Measurements from ENCODE around the gene SLC22A8.
"Not testable (repeated sequence)": the region's sequence is repeated elsewhere in the genome, so short reads cannot be mapped to it uniquely, and the experiment has no call there.

The SLC22A8 gene, protein sequence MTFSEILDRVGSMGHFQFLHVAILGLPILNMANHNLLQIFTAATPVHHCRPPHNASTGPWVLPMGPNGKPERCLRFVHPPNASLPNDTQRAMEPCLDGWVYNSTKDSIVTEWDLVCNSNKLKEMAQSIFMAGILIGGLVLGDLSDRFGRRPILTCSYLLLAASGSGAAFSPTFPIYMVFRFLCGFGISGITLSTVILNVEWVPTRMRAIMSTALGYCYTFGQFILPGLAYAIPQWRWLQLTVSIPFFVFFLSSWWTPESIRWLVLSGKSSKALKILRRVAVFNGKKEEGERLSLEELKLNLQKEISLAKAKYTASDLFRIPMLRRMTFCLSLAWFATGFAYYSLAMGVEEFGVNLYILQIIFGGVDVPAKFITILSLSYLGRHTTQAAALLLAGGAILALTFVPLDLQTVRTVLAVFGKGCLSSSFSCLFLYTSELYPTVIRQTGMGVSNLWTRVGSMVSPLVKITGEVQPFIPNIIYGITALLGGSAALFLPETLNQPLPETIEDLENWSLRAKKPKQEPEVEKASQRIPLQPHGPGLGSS

DNA sequence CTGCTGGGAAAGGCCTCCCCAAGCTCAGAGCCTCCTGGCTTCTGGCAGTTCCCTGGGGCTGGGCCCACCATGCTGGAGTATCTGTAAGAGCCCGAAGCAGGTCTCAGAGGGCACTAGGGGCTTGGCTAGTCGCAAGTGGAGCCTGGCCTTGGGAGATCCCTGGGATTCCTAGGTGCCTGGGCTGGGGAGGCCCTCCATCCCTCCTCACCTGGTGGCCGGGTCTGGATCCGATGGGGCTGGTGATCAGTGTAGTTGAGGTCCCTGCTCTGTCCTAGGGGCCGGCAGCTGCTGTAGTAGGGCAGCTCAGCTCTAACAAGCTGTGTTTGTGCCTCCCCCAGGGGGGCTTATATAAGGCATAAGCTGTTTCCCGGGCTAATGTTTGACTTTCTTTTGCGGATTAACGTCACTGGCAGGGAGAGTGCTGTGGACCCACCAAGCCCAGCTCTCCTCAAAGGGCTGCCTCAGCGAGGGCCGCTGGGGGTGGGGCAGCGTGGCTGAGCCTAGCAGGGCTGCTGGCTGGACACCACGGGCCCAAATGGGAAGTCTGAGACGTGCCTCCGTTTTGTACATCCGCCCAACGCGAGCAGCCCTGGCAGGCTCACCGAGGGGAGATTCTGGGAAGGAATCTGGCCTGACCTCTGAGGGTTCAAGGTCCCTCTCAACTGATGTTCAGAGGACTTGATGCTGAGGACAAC lies at the start of gene SLC22A8:
SLC22A8 (minus strand) TSS at position 321 of the 695 bp plus-strand sequence. CDS start 883 bp downstream, outside the sequence.
- DNase-seq = no peak

DNA sequence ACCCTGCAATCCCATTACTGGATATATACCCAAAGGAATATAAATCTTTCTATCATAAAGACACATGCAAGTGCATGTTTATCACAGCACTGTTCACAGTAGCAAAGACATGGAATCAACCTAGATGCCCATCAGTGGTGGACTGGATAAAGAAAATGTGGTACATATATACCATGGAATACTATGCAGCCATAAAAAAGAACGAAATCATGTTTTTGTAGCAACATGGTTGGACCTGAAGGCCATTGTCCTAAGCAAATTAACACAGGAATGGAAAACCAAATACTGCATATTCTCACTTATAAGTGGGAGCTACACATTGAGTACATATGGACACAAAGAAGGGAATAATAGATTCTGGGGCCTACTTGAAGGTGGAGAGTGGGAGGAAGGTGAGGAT lies 30.6 kb upstream of the SLC22A8 start:
- DNase-seq = not testable (repeated sequence)

DNA sequence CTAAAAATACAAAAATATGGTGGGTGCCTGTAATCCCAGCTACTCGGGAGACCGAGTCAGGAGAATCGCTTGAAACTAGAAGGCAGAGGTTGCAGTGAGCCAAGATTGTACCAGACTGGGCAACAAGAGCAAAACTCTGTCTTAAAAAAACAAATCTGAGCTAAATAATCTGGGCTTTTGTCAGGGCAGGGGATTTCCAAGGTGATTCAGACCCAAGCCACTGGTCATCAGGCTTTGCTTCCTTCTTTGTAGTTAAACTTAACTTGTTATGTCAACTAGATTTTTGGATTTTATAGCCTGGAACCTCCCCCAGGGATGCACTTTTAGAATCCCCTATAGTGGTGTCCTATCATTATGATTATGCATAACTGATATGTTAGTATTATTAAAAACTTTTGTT lies 27.0 kb upstream of the SLC22A8 start:
- DNase-seq = no peak

DNA sequence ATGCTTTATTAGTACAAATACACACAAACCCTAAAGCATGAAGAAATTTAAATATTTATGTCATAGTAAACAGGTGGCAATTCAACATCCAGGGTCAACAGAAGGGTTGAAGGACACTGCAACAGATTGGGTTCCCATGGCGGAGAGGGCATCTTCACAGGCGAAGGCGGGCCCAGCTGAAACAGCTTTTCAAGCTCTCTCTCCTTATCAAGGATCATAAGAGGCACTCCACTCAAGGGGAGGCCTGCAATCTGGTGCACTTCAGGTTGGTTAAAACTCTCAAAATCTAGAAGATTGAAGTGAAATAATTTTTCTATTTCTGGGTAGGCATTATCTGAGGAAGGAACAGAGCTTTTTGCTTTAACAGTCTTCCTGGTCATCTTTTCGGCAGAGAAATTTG lies 16.8 kb upstream of the SLC22A8 start:
- DNase-seq = no peak

DNA sequence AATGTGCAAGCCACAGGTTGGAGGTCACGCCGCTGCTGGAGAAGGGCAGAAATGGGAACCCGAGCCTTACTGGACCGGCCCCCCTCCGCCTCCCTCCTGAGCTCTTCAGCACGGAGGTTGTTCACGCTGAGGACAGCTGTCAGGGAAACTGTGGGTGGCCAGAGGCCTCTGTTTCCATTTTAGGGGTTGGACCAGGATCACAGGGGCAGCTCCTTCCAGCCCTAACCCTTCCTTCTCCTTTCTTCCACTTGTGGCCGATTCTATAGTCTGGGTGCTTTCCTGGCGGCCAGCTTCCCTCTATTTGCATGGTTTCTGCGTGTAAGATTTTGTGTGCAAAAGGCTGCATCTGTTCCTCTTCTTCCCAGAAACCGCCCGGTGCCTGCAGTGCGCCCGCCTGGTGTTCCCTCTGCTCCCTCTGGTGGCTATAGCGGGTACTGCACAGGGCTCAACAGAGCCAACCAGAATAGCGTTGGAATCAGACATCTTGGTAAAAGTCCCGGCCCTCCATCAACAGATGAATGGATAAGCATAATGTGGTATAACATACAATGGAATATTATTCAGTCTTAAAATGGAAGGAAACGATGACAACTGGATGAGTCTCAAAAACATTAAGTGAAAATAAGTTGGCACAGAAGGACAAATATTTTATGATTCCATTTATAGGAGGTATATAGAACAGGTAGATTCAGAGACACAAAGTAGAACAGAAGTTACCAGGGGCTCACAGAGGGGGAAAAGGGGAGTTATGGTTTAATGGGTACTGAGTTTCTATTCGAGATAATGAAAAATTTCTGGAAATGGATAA lies 8.4 kb upstream of the SLC22A8 start:
- peak; percentile 65 to 94 (median 77) for DNase-seq

DNA sequence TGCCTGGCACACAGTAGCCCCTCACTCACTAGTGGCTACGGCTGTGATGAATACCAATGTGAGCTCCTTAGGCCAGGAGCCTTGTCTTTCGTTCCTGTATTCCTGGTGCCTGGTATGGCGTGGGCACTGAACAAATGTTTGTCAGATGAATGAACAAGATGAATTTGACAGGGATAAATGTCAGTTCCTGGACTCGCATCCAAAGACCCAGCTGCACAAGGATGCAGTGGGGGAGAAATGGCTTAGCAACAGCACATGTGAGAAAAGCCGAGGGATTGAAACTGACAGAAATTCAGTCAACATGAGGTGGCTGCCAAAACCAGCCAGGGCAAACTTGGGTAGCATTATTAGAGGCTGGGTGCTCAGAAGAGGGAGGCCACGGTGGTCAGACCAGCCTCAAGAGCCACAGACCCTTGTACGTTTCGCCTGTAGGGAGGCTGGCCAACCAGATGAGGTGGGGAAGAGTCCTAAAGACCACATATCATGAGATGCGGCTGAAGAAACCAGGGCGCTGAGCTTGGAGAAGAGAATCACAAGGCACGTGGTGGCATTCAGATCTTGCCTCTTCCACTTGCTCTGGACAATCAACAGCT lies 7.7 kb upstream of the SLC22A8 start:
- DNase-seq = no peak

DNA sequence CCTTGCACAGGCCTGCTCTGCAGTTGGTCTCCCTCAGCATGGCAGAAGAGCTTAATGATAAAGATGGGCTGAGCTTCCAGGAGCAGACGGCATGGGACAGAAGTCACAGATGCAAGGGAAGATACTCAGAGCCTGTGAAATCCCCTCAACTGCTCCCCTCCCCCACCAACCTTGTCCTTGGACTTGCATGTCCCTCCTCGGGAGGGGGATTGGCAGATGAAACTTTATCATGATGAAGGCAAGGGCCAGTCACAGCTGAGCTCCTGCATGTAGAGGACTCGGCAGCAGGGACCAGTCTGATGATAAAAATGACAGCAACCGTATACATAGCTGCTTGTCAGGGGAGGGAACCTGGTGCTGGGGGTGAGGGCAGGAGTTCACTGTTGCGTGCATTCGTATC lies 6.8 kb upstream of the SLC22A8 start:
- DNase-seq = no peak

DNA sequence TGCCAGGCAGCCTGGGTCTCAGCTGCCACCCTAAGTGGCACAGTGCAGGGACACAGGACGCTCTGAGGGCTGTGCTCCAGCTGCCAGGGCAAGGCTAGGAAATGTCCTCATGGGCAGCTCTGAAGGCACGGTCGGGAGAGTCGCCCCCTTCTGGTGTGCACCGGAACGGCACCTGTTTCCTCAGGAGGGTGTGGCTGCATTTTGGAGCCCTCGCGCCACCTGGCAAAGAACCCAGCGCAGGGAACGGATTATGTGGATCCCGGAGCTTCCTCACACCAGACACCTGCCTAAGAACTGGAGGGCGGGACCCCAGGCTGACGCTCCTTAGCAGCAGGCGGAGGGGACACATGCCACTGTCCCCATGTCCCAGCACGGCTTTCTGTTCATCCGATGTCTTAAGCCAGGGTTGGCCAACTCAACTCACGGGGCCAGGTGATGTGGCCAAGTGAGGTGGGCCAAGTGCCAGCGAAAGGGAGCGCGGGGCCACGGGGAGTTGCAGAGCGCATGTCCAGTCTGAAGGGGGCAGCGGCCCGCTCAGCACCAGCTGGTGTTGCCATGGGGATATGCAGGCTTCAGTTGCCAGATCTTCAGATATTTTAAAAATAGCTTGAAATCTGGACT lies 5.1 kb upstream of the SLC22A8 start:
- peak in 2 of 4 experiments; percentile 3 to 4 for DNase-seq

DNA sequence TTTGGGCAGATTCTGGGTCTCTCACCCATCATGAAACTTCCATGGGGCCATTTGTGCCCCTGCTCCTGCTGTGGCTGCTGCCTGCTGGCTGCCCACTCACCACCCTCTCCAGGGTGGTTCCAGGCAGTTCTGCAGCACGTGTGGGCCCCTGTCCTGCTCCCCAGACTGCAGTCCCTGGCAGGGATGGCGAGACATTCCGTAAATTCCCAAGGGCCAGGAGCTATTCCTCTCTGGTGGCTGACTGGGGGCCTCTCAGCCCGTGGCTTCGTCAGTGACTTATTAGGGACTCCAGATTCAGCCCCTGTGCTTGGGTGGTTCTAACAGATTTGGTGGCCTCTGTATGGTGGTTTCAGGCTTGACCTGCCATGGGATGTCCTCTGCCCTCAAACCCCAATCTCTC lies 3.9 kb upstream of the SLC22A8 start:
- no peak for DNase-seq

DNA sequence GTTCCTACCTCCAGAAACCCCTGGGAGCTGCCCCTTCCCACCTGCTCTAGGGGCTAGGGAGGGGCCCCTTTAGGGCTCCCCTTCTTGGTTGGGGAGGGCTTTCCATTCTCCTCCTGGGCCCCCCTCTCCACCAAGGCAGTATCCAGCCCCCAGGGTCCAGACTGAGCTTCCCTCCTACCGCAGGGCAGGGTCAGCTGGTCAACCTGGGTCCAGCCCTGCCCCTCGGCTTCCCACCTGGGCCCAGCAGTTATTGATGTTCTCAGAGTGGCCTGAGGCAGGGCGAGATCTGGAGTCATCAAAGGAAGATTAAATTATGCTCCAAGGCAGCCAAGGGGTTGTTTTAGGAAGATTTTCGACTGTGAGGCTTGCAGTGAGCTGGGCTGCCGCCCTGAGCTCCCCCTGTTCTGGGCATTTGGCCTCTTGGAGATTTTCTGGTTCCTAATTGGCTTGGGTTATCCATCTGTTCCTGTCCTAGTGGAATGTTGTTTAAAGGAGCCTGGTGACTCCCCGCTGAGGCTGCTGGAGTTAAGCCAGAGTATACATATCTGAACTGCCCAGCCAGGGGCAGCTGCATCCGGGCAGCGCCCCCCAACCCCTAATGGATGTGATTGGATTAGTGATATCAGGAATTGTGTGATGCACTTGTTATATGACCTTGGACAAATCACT lies 1.8 kb upstream of the SLC22A8 start:
- DNase-seq = no peak

DNA sequence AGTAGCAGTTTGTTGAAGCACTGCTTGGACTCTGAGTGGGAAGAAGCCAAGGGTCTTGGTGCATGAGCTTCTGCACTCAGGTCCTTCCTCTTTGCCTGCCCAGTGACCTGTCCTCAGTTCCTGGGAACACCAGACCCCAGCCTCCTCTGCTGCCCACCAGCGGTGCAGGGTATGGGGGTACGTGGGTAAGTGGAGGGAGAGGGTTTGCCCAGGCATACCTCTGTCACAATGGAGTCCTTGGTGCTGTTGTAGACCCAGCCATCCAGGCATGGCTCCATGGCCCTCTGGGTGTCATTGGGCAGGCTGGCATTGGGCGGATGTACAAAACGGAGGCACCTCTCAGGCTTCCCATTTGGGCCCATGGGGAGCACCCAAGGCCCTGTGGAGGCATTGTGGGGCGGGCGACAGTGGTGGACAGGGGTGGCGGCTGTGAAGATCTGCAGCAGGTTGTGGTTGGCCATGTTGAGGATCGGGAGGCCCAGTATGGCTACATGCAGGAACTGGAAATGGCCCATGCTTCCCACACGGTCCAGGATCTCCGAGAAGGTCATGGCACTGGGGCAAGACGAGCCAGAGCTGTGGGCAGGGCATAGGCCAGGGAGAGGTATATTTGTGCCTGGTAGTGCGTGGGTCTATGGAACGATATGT lies 1.1 kb downstream of the SLC22A8 start:
- no peak for DNase-seq

DNA sequence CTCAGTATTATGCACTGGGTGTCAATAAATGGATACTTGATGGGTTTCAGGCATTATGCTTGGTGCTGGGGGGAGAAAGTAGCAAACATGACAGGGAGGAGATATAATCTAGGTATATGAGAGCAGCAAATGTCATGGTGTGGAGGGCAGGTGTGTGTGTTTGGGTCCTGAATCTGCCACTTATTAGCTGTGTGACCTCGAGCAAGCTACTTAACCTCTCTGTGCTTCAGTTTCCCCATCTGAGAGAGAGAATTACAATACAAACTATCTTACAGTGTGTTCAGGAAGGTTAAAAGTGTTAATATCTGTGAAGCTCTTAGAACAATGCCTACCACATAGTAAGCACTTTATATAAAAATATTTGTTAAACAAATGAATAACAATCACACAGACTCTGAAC lies 2.8 kb downstream of the SLC22A8 start:
- DNase-seq = no peak

DNA sequence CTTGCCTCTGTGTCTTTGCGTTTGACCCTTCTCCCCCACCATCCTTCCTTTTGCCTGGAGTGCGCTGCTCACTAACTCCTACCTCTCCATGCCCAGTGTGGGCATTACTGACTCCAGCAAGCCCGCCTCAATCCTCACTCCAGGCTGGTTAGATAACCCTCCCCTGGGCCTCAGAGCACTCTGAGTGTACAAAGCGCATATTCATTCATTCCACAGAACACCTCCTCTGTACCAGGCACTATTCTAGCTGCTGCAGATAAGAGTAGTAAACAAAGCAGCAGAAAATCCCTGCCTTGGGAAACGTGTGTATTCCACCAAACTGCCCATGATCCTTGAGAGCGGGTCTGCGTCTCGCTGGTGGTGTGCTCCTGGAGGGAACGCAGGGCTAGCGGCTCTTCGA lies 3.2 kb downstream of the SLC22A8 start:
- DNase-seq = no peak

DNA sequence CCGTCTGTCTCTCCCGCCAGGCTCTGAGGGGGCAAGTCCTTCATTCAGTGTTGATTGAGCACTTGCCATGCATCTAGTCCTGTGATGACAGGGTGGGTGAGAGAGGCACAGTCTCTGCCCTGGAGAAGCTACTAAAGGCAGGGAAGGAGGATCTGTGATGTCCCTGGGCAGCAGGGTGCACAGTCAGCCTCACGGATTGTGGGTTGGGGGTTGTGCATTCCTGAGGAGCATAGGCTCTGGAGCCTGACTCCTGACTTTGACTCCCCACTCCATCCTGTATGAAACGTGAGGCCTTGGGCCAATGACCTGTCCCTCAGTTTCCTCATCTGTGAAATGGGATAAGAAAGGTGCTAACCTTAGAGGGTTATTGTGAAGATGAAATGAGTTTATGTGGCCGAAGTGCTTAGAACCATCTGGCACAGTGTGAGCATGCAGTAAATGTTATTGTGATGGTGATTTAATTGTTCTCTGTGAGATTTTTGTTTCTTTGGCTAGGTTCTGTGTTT lies 4.7 kb downstream of the SLC22A8 start:
- DNase-seq = no peak

DNA sequence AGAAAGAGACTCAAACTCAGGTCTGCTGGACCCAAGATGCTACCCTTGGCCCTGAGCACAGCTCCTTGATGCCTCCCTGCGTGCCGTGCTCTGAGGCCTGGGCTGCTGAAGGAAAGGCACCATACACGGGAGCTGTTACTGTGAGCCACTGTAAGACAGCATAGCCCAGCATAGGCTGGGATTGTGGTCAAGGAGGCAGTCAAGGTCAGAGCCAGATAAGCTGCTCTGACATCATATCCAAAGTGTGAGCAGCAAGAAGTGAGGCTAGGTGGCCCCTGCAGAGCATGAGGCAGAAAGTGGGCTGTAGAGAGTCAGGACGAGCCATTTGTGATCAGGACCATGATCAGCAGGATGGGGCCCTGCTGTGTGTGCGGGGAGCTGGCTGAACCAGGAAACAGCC lies 7.7 kb downstream of the SLC22A8 start:
- no peak for DNase-seq

DNA sequence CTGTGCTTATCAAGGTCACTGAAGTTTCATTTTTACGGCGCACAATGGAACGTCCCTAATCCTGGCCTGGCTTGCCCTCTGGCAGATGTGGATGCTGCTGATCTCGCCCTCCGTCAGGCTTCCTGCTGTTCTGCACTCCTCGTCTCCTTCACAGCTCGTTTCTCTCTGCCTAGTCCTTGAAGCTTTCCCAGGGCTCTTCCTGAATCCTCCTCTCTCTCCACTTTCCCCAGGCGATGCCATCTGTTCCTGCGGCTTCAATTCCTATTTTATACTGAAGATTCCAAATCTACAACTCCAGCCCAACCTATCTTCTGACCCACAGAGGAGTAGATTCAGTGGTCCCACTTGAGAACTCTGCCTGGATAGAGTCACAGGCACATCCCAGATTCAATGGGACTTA lies 14.2 kb downstream of the SLC22A8 start:
- DNase-seq = no peak

DNA sequence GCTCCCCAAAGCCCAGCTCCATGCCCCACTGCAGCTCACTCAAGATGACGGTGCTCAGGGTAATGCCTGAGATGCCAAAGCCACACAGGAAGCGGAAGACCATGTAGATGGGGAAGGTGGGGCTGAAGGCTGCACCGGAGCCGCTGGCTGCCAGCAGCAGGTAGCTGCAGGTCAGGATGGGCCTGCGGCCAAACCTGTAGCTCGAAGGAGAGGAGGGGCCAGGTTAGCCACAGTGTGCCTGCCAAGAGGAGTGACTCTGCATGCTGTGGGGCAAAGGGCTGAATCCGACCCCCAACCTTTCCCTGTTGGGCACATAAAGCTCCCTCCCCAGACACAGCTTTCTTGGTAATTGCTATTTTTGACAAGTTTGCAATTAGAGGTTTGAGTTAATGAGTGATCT lies 16.0 kb downstream of the SLC22A8 start:
- DNase-seq = no peak

DNA sequence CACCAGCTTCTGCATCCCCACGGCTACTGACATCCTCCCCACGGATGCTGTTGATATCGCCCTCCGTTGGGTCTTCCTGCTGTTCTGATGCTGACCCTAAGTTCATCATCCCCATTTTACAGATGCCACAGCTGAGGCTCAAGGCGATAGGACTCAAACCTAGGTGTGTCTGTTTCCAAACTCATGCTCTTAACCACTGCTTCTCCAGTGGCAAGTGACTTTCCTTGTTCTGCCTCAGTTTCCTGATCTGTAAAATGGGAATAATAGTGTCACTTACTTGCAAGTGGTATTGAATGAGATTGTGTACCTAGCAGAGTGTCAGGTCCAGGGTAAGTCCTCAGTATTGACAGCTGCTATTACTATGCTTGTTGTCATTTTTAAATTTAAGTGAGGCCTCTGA lies 16.5 kb downstream of the SLC22A8 start:
- no peak for DNase-seq

DNA sequence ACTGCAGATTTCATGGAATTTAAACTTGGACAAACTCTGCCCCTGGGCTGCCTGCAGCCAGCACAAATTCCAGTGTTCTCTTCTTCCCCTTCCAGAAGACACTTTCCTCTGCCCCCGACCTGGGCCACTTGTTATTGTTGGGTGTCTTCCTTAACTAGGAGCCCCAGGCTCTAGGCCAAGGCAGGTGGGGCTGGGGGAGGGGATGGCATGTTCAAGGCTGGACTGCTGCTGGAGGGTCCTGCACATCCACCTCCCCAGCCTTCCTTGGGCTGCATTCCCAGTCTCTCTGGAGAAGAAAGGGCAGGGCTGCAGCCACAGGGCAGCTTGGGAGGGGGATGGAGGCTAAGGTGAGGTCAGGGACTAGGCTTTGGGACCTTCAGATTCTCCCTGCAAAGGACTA lies 19.4 kb downstream of the SLC22A8 start:
- DNase-seq = no peak

DNA sequence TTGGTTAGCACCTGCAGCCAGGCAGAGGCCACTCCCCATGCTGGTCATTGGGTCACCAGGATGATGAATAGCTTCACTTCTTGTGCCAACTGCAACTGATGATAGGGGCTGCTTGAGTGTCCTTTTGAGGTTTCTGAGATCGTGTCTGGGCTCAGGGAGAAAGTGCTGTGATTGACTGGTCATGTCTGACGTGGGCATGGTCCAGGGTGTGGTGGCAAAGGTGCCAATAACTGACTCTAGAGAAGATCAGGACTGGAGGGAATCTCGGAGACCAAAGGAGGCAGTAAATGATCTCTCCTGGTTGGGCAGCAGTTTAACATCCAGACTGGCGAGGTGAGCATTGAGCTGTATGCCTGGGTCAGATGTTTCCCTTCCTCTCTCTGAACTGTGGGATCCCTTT lies 20.9 kb downstream of the SLC22A8 start:
- no peak for DNase-seq

DNA sequence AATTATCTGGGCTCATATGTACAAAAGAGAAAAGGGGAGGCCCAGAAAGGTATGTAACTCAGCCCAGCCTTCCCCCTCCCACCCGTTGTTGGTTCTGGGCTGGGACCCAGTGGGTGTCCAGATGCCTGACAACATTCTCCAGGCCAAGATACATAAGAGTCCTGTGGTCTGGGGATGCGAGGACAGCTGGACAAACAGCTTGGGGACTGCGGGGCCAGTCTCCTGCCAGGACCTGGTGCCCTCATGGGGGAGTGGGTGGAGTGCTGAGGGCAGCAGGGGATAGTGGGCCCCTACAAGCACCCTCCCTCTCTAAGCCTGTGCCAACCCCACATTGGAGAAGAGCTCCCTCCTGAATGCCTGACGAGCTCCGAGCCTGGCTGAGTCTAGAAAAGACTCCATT lies 27.4 kb downstream of the SLC22A8 start:
- DNase-seq = no peak

All from activated CD4-positive, CD25-positive, alpha-beta regulatory T cell (primary cell).